ENCODE measurements around the gene LRBA. TPM values are rescaled to one million over a fixed set of nuclear protein-coding genes. Genes with fewer than 3 reads are reported as not detected.

LRBA gene
- total RNA-seq, 3 donors from 2014 or later: 26.9 to 138 (median 93.7) TPM

DNA sequence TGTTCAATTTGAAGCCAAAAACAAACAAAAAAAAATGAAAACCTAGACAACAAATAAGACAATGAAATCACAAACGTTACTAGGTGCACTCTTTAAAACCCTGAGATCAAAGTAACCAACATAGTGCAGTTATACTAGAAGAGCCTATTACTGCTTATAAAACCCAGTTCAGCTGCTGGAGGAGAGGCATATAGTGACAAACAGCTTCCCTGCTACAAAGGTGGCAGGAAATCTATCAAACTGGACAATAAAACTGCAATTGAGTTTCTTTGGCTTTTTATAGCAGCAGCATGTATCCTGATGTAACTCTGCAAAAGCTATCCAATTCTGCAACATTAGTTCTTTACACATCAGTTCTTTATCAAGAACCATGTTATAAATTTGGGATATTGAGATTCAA is 155.6 kb downstream of the LRBA start:
- no peak for TF ChIP-seq POLR2AphosphoS5 (IDR thresholded peaks at IDR 0.05)
- no peak for TF ChIP-seq POLR2A (IDR thresholded peaks at IDR 0.05)
- TF ChIP-seq, protein P1, sequence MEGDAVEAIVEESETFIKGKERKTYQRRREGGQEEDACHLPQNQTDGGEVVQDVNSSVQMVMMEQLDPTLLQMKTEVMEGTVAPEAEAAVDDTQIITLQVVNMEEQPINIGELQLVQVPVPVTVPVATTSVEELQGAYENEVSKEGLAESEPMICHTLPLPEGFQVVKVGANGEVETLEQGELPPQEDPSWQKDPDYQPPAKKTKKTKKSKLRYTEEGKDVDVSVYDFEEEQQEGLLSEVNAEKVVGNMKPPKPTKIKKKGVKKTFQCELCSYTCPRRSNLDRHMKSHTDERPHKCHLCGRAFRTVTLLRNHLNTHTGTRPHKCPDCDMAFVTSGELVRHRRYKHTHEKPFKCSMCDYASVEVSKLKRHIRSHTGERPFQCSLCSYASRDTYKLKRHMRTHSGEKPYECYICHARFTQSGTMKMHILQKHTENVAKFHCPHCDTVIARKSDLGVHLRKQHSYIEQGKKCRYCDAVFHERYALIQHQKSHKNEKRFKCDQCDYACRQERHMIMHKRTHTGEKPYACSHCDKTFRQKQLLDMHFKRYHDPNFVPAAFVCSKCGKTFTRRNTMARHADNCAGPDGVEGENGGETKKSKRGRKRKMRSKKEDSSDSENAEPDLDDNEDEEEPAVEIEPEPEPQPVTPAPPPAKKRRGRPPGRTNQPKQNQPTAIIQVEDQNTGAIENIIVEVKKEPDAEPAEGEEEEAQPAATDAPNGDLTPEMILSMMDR (IDR thresholded peaks at IDR 0.05): no peak
- H3K27me3 ChIP-seq: no peaks in the 10 kb centered on the region
- no peaks in the 10 kb centered on the region for H3K4me1 ChIP-seq
- no peak overlapping the region for H3K27ac ChIP-seq
- DNase-seq (ENCODE audit: low spot score in 2 of 2): no peak
- H3K9me3 ChIP-seq: no peaks in the 10 kb centered on the region
- H3K4me3 ChIP-seq: no peak overlapping the region
- no peaks in the 10 kb centered on the region for H3K36me3 ChIP-seq
- intact Hi-C loops (cut with DNase I; ENCODE audit: low total_unique reads): no loop called here

DNA sequence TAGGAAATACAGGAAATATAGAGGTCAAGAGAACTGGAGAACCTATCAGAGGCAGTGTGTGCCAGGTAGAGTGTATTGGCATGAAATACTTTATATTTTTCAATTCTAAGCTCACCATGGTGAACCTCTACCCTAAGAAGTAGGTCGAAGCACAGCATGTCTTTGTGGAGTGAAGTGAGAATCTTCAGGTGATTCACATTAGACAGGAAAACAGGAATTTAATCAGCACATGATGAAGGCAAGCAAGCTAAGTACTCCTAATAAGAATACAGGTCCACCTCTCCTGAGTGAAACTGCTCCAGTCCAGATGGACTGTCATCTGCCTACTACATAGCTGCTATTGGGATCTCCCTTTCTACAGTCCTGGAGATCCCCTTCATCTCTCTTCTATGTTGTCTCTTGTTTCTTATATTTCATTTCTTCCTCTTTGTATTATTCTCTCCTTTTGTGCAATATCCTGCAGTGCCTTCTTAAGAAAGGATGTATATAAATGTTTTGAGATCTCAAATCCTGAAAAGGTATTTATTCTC is 159.0 kb downstream of the LRBA start:
- Histone ChIP-seq H3K9me3 (no peaks in the 10 kb centered on the region), H3K4me1 (no peaks in the 10 kb centered on the region), H3K36me3 (no peaks in the 10 kb centered on the region), H3K27me3 (no peaks in the 10 kb centered on the region), H3K4me3 (no peak overlapping the region), H3K27ac (no peak overlapping the region)
- TF ChIP-seq, protein P1 (IDR thresholded peaks at IDR 0.05): no peak
- TF ChIP-seq POLR2AphosphoS5 (IDR thresholded peaks at IDR 0.05) (no peak), POLR2A (IDR thresholded peaks at IDR 0.05) (no peak)
- intact Hi-C loops (cut with DNase I; ENCODE audit: low total_unique reads): no loop called here
- no peak for DNase-seq (ENCODE audit: low spot score in 2 of 2)

DNA sequence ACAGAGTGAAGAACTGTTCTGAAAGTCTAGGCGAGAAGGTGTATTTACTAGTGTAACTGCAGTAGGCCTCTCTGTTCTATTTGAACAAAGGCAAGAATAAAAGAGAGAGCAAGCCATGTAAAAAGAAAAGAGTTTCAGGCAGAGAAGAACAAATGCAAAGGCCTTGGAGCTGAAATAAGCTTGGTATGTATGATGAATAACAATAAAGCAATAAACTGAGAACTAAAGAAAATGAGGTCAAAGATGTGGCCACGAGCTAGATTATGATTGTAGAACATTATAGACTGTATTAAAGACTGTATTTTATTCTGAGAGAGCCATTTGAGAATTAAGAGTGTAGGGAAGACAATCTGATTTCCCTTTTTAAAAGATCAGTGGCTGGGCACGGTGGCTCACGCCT is 160.5 kb downstream of the LRBA start:
- Histone ChIP-seq H3K9me3 (no peaks in the 10 kb centered on the region), H3K27ac (no peak overlapping the region), H3K4me1 (no peaks in the 10 kb centered on the region), H3K36me3 (no peaks in the 10 kb centered on the region), H3K27me3 (no peaks in the 10 kb centered on the region), H3K4me3 (no peak overlapping the region)
- TF ChIP-seq, protein P1 (IDR thresholded peaks at IDR 0.05): no peak
- TF ChIP-seq POLR2AphosphoS5 (IDR thresholded peaks at IDR 0.05) (no peak), POLR2A (IDR thresholded peaks at IDR 0.05) (no peak)
- intact Hi-C loops (cut with DNase I; ENCODE audit: low total_unique reads): no loop called here
- no peak for DNase-seq (ENCODE audit: low spot score in 2 of 2)

DNA sequence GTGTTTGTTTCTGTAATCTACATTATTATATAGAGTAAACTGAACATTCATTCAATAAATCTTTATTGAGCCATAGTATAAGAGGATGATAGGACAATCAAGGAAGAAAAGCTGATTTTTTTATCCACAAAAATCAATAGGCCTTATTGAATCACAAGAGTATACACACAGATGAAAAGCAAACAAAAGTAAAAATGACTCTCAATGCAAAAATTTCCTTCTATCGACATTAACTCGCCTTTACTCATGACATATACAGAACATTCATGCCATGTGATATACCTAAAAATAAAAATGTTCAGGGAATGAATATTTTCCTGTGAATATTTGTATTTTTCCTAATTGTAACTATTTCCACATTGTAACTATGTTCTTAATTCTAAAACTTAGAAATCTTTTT is 161.2 kb downstream of the LRBA start:
- intact Hi-C loops (cut with DNase I; ENCODE audit: low total_unique reads): no loop called here
- Histone ChIP-seq H3K9me3 (no peaks in the 10 kb centered on the region), H3K36me3 (no peaks in the 10 kb centered on the region), H3K27me3 (no peaks in the 10 kb centered on the region), H3K4me3 (no peak overlapping the region), H3K27ac (no peak overlapping the region), H3K4me1 (no peaks in the 10 kb centered on the region)
- no peak for DNase-seq (ENCODE audit: low spot score in 2 of 2)
- TF ChIP-seq POLR2AphosphoS5 (IDR thresholded peaks at IDR 0.05) (no peak), POLR2A (IDR thresholded peaks at IDR 0.05) (no peak)
- TF ChIP-seq, protein P1 (IDR thresholded peaks at IDR 0.05): no peak

DNA sequence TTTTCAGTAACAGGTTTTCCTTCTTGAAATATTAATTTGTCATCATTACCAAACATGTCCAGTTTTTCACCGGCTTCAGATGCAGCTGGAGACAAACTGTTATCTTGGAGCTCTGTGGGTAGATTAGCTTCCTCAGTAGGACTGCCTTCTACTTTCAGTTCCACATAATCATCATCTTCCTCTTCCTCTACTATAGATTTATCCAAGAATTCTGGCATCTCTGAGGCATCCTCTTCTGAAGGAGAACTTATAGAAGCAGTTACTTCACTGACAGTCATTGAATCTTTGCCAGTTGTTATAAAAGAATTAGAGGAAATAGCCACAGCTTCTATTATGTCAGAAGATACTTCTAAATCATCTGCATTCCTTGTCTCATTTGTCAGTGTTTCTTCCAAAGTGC is 162.9 kb downstream of the LRBA start:
- intact Hi-C loops (cut with DNase I; ENCODE audit: low total_unique reads): no loop called here
- H3K27me3 ChIP-seq: no peaks in the 10 kb centered on the region

More for the DNA sequence above, 162.9 kb downstream of the LRBA start:
- no peaks in the 10 kb centered on the region for H3K9me3 ChIP-seq
- no peak overlapping the region for H3K27ac ChIP-seq
- no peak overlapping the region for H3K4me3 ChIP-seq
- DNase-seq (ENCODE audit: low spot score in 2 of 2): no peak
- TF ChIP-seq POLR2AphosphoS5 (IDR thresholded peaks at IDR 0.05) (no peak), POLR2A (IDR thresholded peaks at IDR 0.05) (no peak)
- TF ChIP-seq, protein P1 (IDR thresholded peaks at IDR 0.05): no peak
- no peaks in the 10 kb centered on the region for H3K36me3 ChIP-seq
- no peaks in the 10 kb centered on the region for H3K4me1 ChIP-seq

All from breast epithelium (tissue), 4 donors.